Measurements from ENCODE around the gene SLC31A1. TPM values are rescaled to one million over a fixed set of nuclear protein-coding genes. Genes with fewer than 3 reads are reported as not detected.

The SLC31A1 gene
- total and polyA plus RNA-seq, 2 of the 13 experiments (the other 11 are each of a cell fraction or from before 2014, with no cell fraction given), result 62.9 to 70.0 TPM

DNA sequence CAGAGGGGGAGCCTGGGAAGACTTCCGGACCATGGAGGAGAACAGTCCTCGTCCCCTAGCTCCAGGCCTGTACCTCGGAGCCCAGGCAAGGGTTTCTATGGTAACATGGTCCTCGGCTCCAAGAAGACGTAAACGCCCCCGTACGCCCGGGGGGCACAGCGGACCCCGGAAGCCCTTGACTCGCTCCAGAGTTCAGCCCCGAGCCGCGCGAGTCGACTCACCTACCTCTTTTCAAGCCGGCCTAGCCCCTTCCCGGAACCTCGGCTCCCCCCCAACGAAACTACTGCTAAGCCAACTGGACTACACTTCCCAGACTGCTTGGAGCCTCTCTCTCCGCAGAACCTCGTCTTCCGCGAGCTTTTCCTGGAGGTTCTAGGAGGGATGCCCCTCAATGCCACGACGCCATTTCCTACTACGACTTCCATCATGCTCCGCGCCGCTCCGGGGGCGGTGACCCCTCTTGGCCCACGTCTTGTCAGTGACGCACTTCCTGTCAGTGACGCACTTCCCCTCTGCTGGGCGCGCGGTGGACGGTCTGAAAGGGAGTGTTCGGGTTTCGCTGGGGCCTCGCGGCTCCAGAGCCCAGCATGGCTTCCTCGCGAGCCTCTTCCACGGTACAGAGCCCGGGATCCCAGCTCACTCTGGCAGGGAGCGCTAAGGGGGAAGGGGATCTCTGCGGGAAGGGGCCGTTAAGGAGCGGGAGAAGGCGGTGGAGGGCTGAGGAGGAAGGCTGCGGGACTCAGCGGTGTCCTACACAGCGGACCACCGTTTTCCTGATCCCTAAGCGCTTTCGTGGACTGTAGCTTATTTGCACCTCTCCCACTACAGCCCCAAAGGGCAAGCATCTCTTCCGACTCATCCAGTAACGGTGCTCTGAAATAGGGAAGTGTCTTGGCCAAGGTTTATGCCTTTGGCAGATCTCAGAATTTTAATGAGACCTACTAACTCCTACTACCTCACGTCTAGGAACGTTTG, 54.1 kb downstream of the SLC31A1 start, which contains the start of the genes CDC26 and PRPF4 (continued):
- TF ChIP-seq TFDP1 (CRISPR knock-in tag; IDR thresholded peaks at IDR 0.05; ENCODE audit: borderline replicate concordance) (peak; percentile 93; the same call in 1 of the 2 replicates), CEBPG (CRISPR knock-in tag; IDR thresholded peaks at IDR 0.05) (peak; percentile 39), ARNTL (CRISPR knock-in tag; IDR thresholded peaks at IDR 0.05) (0 out of 2 replicates have a peak, but pooled peaks have one; percentile 17), ZNF136 (CRISPR knock-in tag; IDR thresholded peaks at IDR 0.05; ENCODE audit: low read depth) (0 out of 2 replicates have a peak, but pooled peaks have one; percentile 45), RBFOX2 (IDR thresholded peaks at IDR 0.05; ENCODE audit: low read depth, low read length) (peak; percentile 89), XRCC5 (optimal IDR thresholded peaks at IDR 0.05; ENCODE audit: low read length) (peak; percentile 29), ZNF124 (CRISPR knock-in tag; IDR thresholded peaks at IDR 0.05) (peak; percentile 67; the same call in 1 of the 2 replicates), HHEX (CRISPR knock-in tag; IDR thresholded peaks at IDR 0.05) (no peak), ZBTB49 (CRISPR knock-in tag; IDR thresholded peaks at IDR 0.05; ENCODE audit: borderline replicate concordance) (no peak), IRF9 (CRISPR knock-in tag; IDR thresholded peaks at IDR 0.05; ENCODE audit: borderline replicate concordance) (peak; percentile 96), ZNF101 (CRISPR knock-in tag; IDR thresholded peaks at IDR 0.05; ENCODE audit: borderline replicate concordance, low read depth) (peak; percentile 77; the same call in 1 of the 2 replicates), BHLHE40 (IDR thresholded peaks at IDR 0.05; ENCODE audit: low read length) (no peak), ZNF264 (CRISPR knock-in tag; IDR thresholded peaks at IDR 0.05) (no peak), NFE2L1 (CRISPR knock-in tag; IDR thresholded peaks at IDR 0.05; ENCODE audit: borderline replicate concordance) (no peak)
- TF ChIP-seq, protein P1, sequence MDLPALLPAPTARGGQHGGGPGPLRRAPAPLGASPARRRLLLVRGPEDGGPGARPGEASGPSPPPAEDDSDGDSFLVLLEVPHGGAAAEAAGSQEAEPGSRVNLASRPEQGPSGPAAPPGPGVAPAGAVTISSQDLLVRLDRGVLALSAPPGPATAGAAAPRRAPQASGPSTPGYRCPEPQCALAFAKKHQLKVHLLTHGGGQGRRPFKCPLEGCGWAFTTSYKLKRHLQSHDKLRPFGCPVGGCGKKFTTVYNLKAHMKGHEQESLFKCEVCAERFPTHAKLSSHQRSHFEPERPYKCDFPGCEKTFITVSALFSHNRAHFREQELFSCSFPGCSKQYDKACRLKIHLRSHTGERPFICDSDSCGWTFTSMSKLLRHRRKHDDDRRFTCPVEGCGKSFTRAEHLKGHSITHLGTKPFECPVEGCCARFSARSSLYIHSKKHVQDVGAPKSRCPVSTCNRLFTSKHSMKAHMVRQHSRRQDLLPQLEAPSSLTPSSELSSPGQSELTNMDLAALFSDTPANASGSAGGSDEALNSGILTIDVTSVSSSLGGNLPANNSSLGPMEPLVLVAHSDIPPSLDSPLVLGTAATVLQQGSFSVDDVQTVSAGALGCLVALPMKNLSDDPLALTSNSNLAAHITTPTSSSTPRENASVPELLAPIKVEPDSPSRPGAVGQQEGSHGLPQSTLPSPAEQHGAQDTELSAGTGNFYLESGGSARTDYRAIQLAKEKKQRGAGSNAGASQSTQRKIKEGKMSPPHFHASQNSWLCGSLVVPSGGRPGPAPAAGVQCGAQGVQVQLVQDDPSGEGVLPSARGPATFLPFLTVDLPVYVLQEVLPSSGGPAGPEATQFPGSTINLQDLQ (CRISPR knock-in tag; IDR thresholded peaks at IDR 0.05), result no peak
- TF ChIP-seq, protein P2, sequence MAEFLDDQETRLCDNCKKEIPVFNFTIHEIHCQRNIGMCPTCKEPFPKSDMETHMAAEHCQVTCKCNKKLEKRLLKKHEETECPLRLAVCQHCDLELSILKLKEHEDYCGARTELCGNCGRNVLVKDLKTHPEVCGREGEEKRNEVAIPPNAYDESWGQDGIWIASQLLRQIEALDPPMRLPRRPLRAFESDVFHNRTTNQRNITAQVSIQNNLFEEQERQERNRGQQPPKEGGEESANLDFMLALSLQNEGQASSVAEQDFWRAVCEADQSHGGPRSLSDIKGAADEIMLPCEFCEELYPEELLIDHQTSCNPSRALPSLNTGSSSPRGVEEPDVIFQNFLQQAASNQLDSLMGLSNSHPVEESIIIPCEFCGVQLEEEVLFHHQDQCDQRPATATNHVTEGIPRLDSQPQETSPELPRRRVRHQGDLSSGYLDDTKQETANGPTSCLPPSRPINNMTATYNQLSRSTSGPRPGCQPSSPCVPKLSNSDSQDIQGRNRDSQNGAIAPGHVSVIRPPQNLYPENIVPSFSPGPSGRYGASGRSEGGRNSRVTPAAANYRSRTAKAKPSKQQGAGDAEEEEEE (CRISPR knock-in tag; IDR thresholded peaks at IDR 0.05; ENCODE audit: borderline replicate concordance), result no peak

Measured in HepG2 (cell line).